HG03108 (cell line): ENCODE results near the gene EFNA3.

ENCODE experiments used
- ATAC-seq: cut with Tn5 transposase; IDR thresholded peaks from one replicate; pipeline ENCODE4 v1.9.1; 2021; ENCODE audit warnings: moderate library complexity; ENCODE audit not compliant: unreplicated experiment

Gene EFNA3

GRCh38 chr1:155083052-155083541 is 4.5 kb downstream of the EFNA3 start:
- ATAC-seq = no peak

- no peak for ATAC-seq
These were observed 5.5 kb downstream of the EFNA3 start for GRCh38 chr1:155083865-155084721.

- ATAC-seq = peak; percentile 58
These were observed 6.3 kb downstream of the EFNA3 start for GRCh38 chr1:155084722-155085503.

GRCh38 chr1:155085504-155086127 is 7.0 kb downstream of the EFNA3 start:
- no peak for ATAC-seq

- no peak for ATAC-seq
These were observed 7.6 kb downstream of the EFNA3 start for GRCh38 chr1:155086128-155086741.

- no peak for ATAC-seq
These were observed 8.4 kb downstream of the EFNA3 start for GRCh38 chr1:155086856-155087535.

GRCh38 chr1:155091071-155092051 is 12.7 kb downstream of the EFNA3 start:
- ATAC-seq = no peak

- no peak for ATAC-seq
These were observed 13.5 kb downstream of the EFNA3 start for GRCh38 chr1:155092131-155092530.

- ATAC-seq = no peak
These were observed 14.0 kb downstream of the EFNA3 start for GRCh38 chr1:155092641-155093040.

- ATAC-seq = no peak
These were observed 15.4 kb downstream of the EFNA3 start for GRCh38 chr1:155093911-155094621.

- ATAC-seq = no peak
These were observed 15.9 kb downstream of the EFNA3 start for GRCh38 chr1:155094622-155094948.

GRCh38 chr1:155099331-155099730 is 20.7 kb downstream of the EFNA3 start:
- no peak for ATAC-seq

- no peak for ATAC-seq
These were observed 24.7 kb downstream of the EFNA3 start for GRCh38 chr1:155103325-155103724.

GRCh38 chr1:155104605-155105534 is 26.2 kb downstream of the EFNA3 start:
- ATAC-seq = no peak

- ATAC-seq = no peak
These were observed 27.0 kb downstream of the EFNA3 start for GRCh38 chr1:155105604-155106011.

- ATAC-seq = no peak
These were observed 28.2 kb downstream of the EFNA3 start for GRCh38 chr1:155106862-155107261.
